ENCODE results near the gene NXNL1. TPM values are rescaled to one million over a fixed set of nuclear protein-coding genes. Genes with fewer than 3 reads are reported as not detected.

Gene NXNL1
- total and polyA plus RNA-seq, 2 of the 8 experiments (the other 6 are each of a cell fraction or from before 2014, with no cell fraction given) = not detected

DNA sequence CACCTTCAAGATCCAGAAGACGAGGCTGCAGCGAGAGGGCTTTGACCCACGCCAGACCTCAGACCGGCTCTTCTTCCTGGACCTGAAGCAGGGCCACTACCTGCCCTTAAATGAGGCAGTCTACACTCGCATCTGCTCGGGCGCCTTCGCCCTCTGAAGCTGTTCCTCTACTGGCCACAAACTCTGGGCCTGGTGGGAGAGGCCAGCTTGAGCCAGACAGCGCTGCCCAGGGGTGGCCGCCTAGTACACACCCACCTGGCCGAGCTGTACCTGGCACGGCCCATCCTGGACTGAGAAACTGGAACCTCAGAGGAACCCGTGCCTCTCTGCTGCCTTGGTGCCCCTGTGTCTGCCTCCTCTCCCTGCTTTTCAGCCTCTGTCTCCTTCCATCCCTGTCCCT, 43.7 kb upstream of the NXNL1 start:
- peaks cover 0 to 8% (median 4%) of the 10 kb centered on the region in 4 experiments; a peak in 3 of 7 replicates for H3K4me1 ChIP-seq (replicated peaks in 1 of 4; ENCODE audit: control insufficient read depth in 3 of 4, insufficient read depth in 4 of 4, low read length in 3 of 4)
- H3K4me2 ChIP-seq (ENCODE audit: insufficient read depth in 1 of 2, low read depth in 2 of 2, low read length in 2 of 2) = no peak overlapping the region
- H2BK120ac ChIP-seq (replicated peaks; ENCODE audit: low read depth, low read length) = no peak overlapping the region
- no peak overlapping the region for H2BK12ac ChIP-seq (ENCODE audit: low read depth, low read length)
- H3K56ac ChIP-seq (replicated peaks; ENCODE audit: insufficient read length, low read depth, low read length) = no peak overlapping the region
- POLR2A ChIA-PET (ENCODE audit: partially characterized antibody) = no interaction called here
- no peaks in the 10 kb centered on the region for H3K23me2 ChIP-seq (ENCODE audit: low read depth, low read length)
- FAIRE-seq = no peak
- H2AFZ ChIP-seq (ENCODE audit: low read length) = no peak overlapping the region
- H2BK20ac ChIP-seq (ENCODE audit: low read length) = no peak overlapping the region
- H3K14ac ChIP-seq (ENCODE audit: insufficient read length) = no peak overlapping the region
- H3K27me3 ChIP-seq (replicated peaks in 1 of 4; ENCODE audit: control insufficient read depth in 3 of 4, extremely low read depth in 1 of 4, insufficient read depth in 3 of 4, low read length in 3 of 4) = no peaks in the 10 kb centered on the region
- H3K9me3 ChIP-seq (ENCODE audit: insufficient read depth in 2 of 2, low read depth in 1 of 2, low read length in 1 of 2) = no peaks in the 10 kb centered on the region
- no peaks in the 10 kb centered on the region for H3K79me1 ChIP-seq (ENCODE audit: low read depth, low read length)
- H3K9ac ChIP-seq (replicated peaks in 1 of 4; ENCODE audit: extremely low read depth in 1 of 4, low read depth in 3 of 4, low read length in 3 of 4) = no peak overlapping the region
- no peak overlapping the region for H4K5ac ChIP-seq (ENCODE audit: insufficient read length, low read depth, low read length)
- H2AK5ac ChIP-seq (ENCODE audit: low read depth, low read length) = no peak overlapping the region
- CTCF ChIA-PET (ENCODE audit: partially characterized antibody) = interaction anchor here (14.0 kb wide), 1 partner anchor 7 kb away, joined by 130 read pairs; no protein-coding TSS in a partner anchor
- H3K4ac ChIP-seq (replicated peaks; ENCODE audit: insufficient read length, low read depth, low read length) = no peak overlapping the region
- no peak overlapping the region for H3K23ac ChIP-seq (ENCODE audit: insufficient read length)
- H4K20me1 ChIP-seq (replicated peaks in 1 of 2; ENCODE audit: control insufficient read depth in 1 of 2, insufficient read depth in 2 of 2, low read length in 2 of 2) = peaks cover 0 to 2% of the 10 kb centered on the region in 2 experiments
- WGBS, 2 experiments (ENCODE audit: extremely low coverage in 1 of 2, insufficient coverage in 1 of 2, insufficient read length in 1 of 2, insufficient replicate concordance in 2 of 2, low coverage in 1 of 2, low lambda C conversion rate in 2 of 2, missing lambda C conversion rate in 1 of 2) = 92% methylated on average over 13 of the region's 13 CpGs; no CpG with 5 or more reads in 1 of the 2 experiments
- no peak overlapping the region for H4K8ac ChIP-seq (ENCODE audit: extremely low read depth, insufficient read depth, low read length)
- no peak overlapping the region for H2BK5ac ChIP-seq (ENCODE audit: low read depth, low read length)
- H3K4me3 ChIP-seq (ENCODE audit: extremely low read depth in 1 of 4, insufficient read depth in 2 of 4, low read depth in 3 of 4, low read length in 4 of 4) = no peak overlapping the region
- no peak overlapping the region for H4K91ac ChIP-seq (replicated peaks; ENCODE audit: insufficient read length, low read length)
- H3K18ac ChIP-seq (ENCODE audit: extremely low read depth, low read length) = no peak overlapping the region
- no peak for DNase-seq (ENCODE audit: low read depth in 1 of 2, low spot score in 2 of 2)
- H2BK15ac ChIP-seq (ENCODE audit: low read length) = no peak overlapping the region
- no peaks in the 10 kb centered on the region for H3K36me3 ChIP-seq (ENCODE audit: control insufficient read depth in 2 of 4, insufficient read depth in 4 of 4, low read length in 3 of 4)
- no peak overlapping the region for H3K27ac ChIP-seq (ENCODE audit: low read depth, low read length)
- H3K79me2 ChIP-seq (ENCODE audit: control insufficient read depth in 1 of 2, insufficient read depth in 2 of 2, low read length in 2 of 2) = peaks cover 0 to 2% of the 10 kb centered on the region in 2 experiments; a peak in 1 of 4 replicates
- TF ChIP-seq RAD21 (IDR thresholded peaks at IDR 0.05 in 1 of 2, conservative IDR thresholded peaks at IDR 0.05 in 1 of 2; ENCODE audit: low read depth in 2 of 2, low read length in 2 of 2) = no peak
- TF ChIP-seq HDAC2 (IDR thresholded peaks at IDR 0.05; ENCODE audit: borderline replicate concordance in 1 of 2, low read depth in 2 of 2, low read length in 2 of 2) = no peak
- TF ChIP-seq EGR1 (IDR thresholded peaks at IDR 0.05; ENCODE audit: borderline replicate concordance, low read depth, low read length) = no peak
- TF ChIP-seq, protein P1, sequence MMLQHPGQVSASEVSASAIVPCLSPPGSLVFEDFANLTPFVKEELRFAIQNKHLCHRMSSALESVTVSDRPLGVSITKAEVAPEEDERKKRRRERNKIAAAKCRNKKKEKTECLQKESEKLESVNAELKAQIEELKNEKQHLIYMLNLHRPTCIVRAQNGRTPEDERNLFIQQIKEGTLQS (IDR thresholded peaks at IDR 0.05; ENCODE audit: insufficient read depth, low read depth, low read length) = no peak
- no peak for TF ChIP-seq CBX8 (IDR thresholded peaks at IDR 0.05; ENCODE audit: borderline replicate concordance, low read depth, low read length)
- no peak for TF ChIP-seq BCL11A (IDR thresholded peaks at IDR 0.05; ENCODE audit: low read depth in 2 of 2, low read length in 2 of 2)
- TF ChIP-seq BACH1 (IDR thresholded peaks at IDR 0.05; ENCODE audit: low read length) = no peak
- TF ChIP-seq EP300 (IDR thresholded peaks at IDR 0.05; ENCODE audit: borderline replicate concordance in 1 of 2, low read depth in 2 of 2, low read length in 2 of 2) = no peak
- no peak for TF ChIP-seq POU5F1 (IDR thresholded peaks at IDR 0.05; ENCODE audit: low read depth, low read length)
- TF ChIP-seq MAFK (IDR thresholded peaks at IDR 0.05; ENCODE audit: low read depth, low read length) = no peak
- no peak for TF ChIP-seq SP2 (IDR thresholded peaks at IDR 0.05; ENCODE audit: low read length)
- TF ChIP-seq PHF8 (conservative IDR thresholded peaks at IDR 0.05; ENCODE audit: low read depth, low read length) = no peak
- TF ChIP-seq KDM4A (IDR thresholded peaks at IDR 0.05; ENCODE audit: low read depth, low read length, severe bottlenecking) = no peak

Data from H1 (cell line).